CD4-positive, alpha-beta T cell treated with Interleukin-4 for 4 hours (primary cell): ENCODE results near the gene TNS1.

Experiments used
- DNase-seq: peaks from one replicate; pipeline ENCODE4 v3.0.0-alpha.2; 2020

Gene TNS1

GRCh38 chr2:217954971-217955740, 47.6 kb downstream of the TNS1 start:
- DNase-seq, result no peak

GRCh38 chr2:217954469-217954868, 48.3 kb downstream of the TNS1 start:
- no peak for DNase-seq

- DNase-seq, result no peak
These were observed 48.7 kb downstream of the TNS1 start for GRCh38 chr2:217954051-217954450.

- no peak for DNase-seq
These were observed 49.3 kb downstream of the TNS1 start for GRCh38 chr2:217953531-217953932.

- DNase-seq, result no peak
These were observed 49.7 kb downstream of the TNS1 start for GRCh38 chr2:217953011-217953481.

- DNase-seq, result no peak
These were observed 50.4 kb downstream of the TNS1 start for GRCh38 chr2:217952409-217952808.

GRCh38 chr2:217951521-217952247, 51.1 kb downstream of the TNS1 start:
- no peak for DNase-seq

GRCh38 chr2:217951091-217951490, 51.7 kb downstream of the TNS1 start:
- no peak for DNase-seq

- DNase-seq, result no peak
These were observed 52.4 kb downstream of the TNS1 start for GRCh38 chr2:217950401-217950871.

GRCh38 chr2:217949447-217949846, 53.3 kb downstream of the TNS1 start:
- DNase-seq, result no peak

- DNase-seq, result no peak
These were observed 53.9 kb downstream of the TNS1 start for GRCh38 chr2:217948897-217949296.

- DNase-seq, result no peak
These were observed 54.4 kb downstream of the TNS1 start for GRCh38 chr2:217948351-217948791.

GRCh38 chr2:217947383-217948350, 55.1 kb downstream of the TNS1 start:
- DNase-seq, result no peak

GRCh38 chr2:217946051-217946450, 56.7 kb downstream of the TNS1 start:
- DNase-seq, result no peak

- no peak for DNase-seq
These were observed 57.3 kb downstream of the TNS1 start for GRCh38 chr2:217945530-217945929.

- no peak for DNase-seq
These were observed 57.9 kb downstream of the TNS1 start for GRCh38 chr2:217944923-217945322.

GRCh38 chr2:217944366-217944765, 58.4 kb downstream of the TNS1 start:
- no peak for DNase-seq

GRCh38 chr2:217943446-217944321, 59.1 kb downstream of the TNS1 start:
- no peak for DNase-seq

GRCh38 chr2:217942731-217943335, 60.0 kb downstream of the TNS1 start:
- no peak for DNase-seq

- no peak for DNase-seq
These were observed 60.7 kb downstream of the TNS1 start for GRCh38 chr2:217941886-217942728.
